Stimulated activated CD4-positive, alpha-beta T cell treated with anti-CD3 and anti-CD28 coated beads, Interleukin-15, amount 100 ng/mL, for 24 hours (primary cell): ENCODE results near the gene POU6F1.
"Not testable (repeated sequence)": the region's sequence is repeated elsewhere in the genome, so short reads cannot be mapped to it uniquely, and the experiment has no call there.

ENCODE experiments used
- DNase-seq: peaks from one replicate; pipeline ENCODE4 v3.0.0-alpha.2; 2020

Gene POU6F1

DNA sequence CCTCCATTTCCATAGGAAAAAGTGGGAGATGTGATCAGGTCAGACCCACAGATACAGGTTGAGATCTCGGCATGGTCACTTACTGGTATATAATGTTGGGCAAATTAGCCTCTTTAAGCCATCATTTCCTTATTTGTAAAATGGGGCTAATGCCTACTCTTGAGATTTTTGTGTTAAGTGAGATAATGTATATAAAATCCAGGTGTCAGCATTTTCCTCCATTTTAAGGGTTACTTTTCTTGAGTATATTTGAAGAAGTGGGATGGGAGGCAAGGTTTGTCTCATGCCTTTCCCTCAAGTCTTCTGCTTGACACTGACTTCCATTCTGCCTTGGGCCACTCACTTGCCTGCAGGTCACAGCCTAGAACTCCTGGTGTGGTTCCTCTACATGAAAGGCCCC is 10.1 kb upstream of the POU6F1 start:
- no peak for DNase-seq

DNA sequence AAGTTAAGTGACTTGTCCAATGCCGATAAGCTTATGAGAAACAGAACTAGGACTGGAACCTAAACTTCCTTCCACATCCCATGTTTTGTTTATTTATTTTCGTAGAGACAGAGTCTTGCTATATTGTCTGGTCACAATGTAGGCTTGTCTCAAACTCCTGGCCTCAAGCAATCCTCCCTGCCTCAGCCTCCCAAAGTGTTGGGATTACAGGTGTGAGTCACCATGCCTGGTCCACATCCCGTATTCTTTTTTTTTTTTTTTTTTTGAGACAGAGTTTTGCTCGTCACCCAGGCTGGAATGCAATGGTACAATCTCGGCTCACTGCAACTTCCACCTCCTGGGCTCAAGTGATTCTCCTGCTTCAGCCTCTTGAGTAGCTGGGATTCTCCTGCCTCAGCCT is 9.2 kb upstream of the POU6F1 start:
- DNase-seq: not testable (repeated sequence)

DNA sequence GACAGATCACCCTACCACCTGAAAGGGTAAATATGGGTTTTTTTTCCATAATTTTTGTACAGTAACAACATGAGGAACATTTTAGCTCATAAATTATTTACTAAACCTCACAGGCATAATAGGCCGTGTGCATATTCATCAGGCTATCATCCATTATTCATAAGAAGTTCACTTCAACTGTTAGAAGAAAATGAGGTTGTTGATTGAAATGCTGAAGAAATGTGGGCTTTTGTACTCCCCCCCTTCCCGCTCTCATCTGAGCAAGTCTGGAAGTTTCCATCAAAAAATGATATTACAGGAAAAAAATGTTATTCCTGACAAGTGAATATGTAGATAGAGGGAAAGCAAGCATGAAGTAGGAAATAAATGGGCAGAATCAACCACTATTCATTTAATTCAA is 7.9 kb upstream of the POU6F1 start:
- no peak for DNase-seq

- DNase-seq: no peak
These were observed 7.4 kb upstream of the POU6F1 start for GRCh38 chr12:51225234-51225633.

DNA sequence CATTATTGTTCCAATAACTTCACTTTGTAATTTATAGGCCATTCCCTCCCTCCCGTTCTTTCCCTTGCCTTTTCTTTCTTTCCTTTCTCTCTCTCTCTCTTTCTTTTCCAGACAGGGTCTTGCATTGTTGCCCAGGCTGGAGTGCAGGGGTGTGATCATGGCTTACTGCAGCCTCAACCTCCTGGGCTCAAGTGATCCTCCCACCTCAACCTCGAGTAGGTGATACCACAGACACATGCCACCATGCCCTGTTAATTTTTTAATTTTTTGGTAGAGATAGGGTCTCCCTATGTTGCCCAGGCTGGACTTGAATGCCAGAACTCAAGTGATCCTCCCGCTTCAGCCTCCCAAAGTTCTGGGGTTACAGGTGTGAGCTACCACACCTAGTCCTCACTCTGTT is 6.8 kb upstream of the POU6F1 start:
- no peak for DNase-seq

GRCh38 chr12:51222461-51222860 is 4.6 kb upstream of the POU6F1 start:
- no peak for DNase-seq

- not testable (repeated sequence) for DNase-seq
These were observed 2.0 kb upstream of the POU6F1 start for GRCh38 chr12:51219857-51220256.

DNA sequence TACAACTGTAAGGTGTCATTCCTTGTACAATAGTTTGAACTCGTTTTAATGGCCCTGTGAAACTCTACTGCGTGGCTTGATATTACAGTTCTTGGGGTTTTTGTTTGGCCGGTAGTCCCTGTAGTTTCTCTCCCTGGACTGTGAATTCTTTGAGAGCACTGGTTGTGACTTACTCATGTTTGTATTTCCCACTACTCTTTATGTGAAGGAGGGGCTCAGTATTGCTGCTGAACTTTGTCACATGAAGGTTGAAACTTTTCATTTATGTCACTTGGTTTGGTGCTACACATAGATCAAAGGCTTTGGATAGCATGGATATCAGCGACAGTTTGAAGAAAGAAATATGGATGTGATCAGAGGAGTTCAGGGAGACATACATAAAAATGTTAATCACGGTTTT is 1.5 kb upstream of the POU6F1 start:
- no peak for DNase-seq

- DNase-seq: peak; percentile 18
These were observed 822 bp upstream of the POU6F1 start for GRCh38 chr12:51218607-51219161.

GRCh38 chr12:51217133-51217967 is 512 bp downstream of the POU6F1 start:
- DNase-seq: peak; percentile 54

DNA sequence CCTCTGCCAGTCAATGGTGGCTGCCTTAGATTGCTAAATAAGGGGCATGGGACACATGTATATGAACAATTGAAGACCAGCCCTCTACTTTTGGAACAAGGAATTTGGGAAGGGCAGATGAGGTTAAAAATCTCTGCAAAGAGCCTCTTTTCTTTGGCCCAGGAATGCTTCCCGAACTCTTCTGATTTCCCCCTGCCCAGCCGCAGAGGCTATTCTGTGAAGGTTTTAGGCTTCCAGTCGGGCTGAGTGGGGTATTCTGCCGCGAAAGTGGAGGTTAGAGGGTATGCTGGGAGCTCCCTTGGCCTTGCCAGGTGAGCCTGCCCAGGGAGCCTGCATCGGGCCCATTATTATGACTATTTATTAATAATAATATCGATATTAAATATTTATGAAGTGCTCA is 1.2 kb downstream of the POU6F1 start:
- DNase-seq: no peak

GRCh38 chr12:51214895-51215294 is 3.0 kb downstream of the POU6F1 start:
- no peak for DNase-seq

- DNase-seq: no peak
These were observed 7.0 kb downstream of the POU6F1 start for GRCh38 chr12:51210690-51211395.

- DNase-seq: no peak
These were observed 8.6 kb downstream of the POU6F1 start for GRCh38 chr12:51209259-51209658.

- DNase-seq: no peak
These were observed 9.7 kb downstream of the POU6F1 start for GRCh38 chr12:51208016-51208660.

- no peak for DNase-seq
These were observed 12.5 kb downstream of the POU6F1 start for GRCh38 chr12:51205350-51205749.

DNA sequence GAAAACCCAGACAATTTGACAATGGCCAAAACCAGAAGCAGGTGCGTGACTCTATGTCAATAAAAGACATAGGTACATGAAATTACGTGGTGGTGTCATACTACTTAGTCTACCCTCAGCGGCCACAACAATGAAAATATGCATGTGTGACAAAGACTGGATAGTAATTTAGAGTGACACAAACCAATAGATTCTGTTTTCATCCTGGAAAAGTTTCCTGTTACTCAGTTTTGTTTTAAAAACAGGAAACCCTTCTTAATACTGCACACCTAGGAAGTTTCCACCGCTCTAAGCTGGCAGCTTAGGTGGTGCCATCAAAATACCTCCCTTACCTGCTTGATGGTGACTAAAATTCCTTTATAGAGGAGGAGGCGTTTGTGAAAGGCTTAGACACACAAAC is 15.1 kb downstream of the POU6F1 start:
- no peak for DNase-seq

DNA sequence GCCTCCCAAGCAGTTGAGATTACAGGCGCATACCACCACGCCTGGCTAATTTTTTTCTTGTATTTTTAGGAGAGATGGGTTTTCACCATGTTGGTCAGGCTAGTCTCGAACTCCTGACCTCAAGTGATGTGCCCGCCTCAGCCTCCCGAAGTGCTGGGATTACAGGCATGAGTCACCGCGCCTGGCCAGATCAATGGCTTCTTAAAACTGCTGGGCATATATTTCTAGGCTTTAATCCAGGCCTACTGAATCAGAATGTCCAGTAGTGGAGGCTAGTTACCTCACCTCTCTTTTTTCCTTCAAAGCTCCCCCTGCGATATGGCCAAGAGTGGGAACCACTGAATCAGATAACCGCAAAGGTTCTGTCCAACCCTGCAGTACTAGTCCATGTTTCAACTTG is 17.1 kb downstream of the POU6F1 start:
- DNase-seq: no peak

GRCh38 chr12:51200156-51200555 is 17.7 kb downstream of the POU6F1 start:
- DNase-seq: no peak

DNA sequence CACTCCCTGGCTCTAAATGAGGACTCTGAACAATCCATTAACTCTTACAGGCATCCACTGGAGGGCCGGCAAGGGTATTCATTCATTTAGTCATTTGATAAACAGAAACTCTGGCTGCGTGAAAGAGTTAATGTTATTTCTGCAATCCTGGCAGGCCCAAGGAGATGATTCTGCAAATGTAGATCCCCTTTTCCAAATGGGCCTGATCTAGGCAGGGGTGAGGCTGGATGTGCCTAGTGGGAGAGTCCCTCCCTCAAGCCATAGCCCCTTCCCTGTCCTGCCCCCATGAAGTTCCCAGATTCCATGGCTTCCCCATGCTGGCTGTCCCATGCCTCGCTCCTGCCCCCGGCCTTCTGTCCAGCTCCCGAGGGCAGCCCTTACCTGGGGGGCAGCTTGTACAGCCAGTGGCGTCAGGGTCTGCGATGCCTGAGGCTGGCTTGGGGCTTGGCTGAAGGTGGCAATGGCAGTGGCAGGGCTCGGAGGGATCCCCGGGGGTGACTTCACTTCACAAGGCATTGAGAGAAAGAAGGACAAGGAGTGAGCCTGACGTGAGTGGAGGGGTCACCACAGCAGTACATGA is 18.4 kb downstream of the POU6F1 start:
- no peak for DNase-seq

DNA sequence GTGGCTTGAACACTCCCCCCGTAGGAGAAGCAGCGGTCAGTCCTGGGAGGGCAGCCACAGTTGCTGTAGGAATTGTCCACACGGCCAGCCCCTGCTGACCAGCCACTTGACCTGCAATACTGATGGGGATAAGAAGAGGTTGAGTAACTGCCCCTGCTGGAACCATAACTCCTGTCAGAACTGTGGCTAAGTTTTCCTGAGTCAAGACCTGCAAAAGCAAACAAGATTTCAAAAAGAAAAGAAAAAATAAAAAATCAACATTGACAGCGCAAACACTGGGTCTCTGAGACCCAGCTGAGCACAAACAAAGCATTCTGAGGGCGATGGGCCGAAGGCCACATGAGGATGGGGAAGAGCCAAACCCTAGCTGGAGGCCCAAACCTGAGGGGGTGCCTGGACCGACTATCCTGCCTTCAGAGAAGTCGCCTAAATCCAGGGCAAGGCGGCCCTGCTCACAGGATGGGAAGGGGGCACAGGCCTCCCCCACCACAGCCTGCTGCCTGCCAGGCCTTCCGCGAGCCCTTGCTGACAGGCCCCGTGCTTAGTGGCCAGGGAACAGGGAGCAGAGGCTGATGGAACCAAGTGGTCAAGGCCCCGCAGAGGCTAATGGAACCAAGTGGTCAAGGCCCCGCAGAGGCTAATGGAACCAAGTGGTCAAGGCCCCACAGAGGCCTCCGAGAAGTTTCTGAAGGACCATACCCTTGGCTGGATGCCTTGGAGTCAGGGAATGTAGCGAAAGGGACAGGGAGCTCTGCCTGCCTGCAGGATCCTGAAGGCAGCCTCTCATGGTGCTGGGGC is 19.1 kb downstream of the POU6F1 start:
- DNase-seq: no peak
